ENCODE results near the gene PDE4D.

The PDE4D gene

GRCh38 chr5:59838067-59838466 lies 55.5 kb downstream of the PDE4D start:
- no peak for DNase-seq

- no peak for DNase-seq
Observed at GRCh38 chr5:59837071-59837470, 56.5 kb downstream of the PDE4D start.

GRCh38 chr5:59835800-59836199 lies 57.7 kb downstream of the PDE4D start:
- DNase-seq: no peak

GRCh38 chr5:59833448-59833847 lies 60.1 kb downstream of the PDE4D start:
- DNase-seq: no peak

GRCh38 chr5:59832577-59833301 lies 60.8 kb downstream of the PDE4D start:
- no peak for DNase-seq

GRCh38 chr5:59831326-59832010 lies 62.1 kb downstream of the PDE4D start:
- no peak for DNase-seq

- DNase-seq: no peak
Observed at GRCh38 chr5:59830536-59831200, 62.9 kb downstream of the PDE4D start.

GRCh38 chr5:59829922-59830321 lies 63.6 kb downstream of the PDE4D start:
- no peak for DNase-seq

- DNase-seq: no peak
Observed at GRCh38 chr5:59829386-59829785, 64.1 kb downstream of the PDE4D start.

GRCh38 chr5:59828623-59829022 lies 64.9 kb downstream of the PDE4D start:
- no peak for DNase-seq

- DNase-seq: no peak
Observed at GRCh38 chr5:59826996-59827395, 66.5 kb downstream of the PDE4D start.

- DNase-seq: no peak
Observed at GRCh38 chr5:59823420-59823819, 70.1 kb downstream of the PDE4D start.

- DNase-seq: no peak
Observed at GRCh38 chr5:59819806-59820205, 73.7 kb downstream of the PDE4D start.

GRCh38 chr5:59817536-59817935 lies 76.0 kb downstream of the PDE4D start:
- no peak for DNase-seq

- DNase-seq: no peak
Observed at GRCh38 chr5:59816654-59817300, 76.7 kb downstream of the PDE4D start.

GRCh38 chr5:59814537-59814872 lies 79.0 kb downstream of the PDE4D start:
- no peak for DNase-seq

- DNase-seq: no peak
Observed at GRCh38 chr5:59813761-59814536, 79.6 kb downstream of the PDE4D start.

- DNase-seq: peak; percentile 34
Observed at GRCh38 chr5:59810041-59810440, 83.5 kb downstream of the PDE4D start.

GRCh38 chr5:59807806-59808205 lies 85.7 kb downstream of the PDE4D start:
- no peak for DNase-seq

GRCh38 chr5:59800347-59800893 lies 93.1 kb downstream of the PDE4D start:
- DNase-seq: no peak

- DNase-seq: peak; percentile 34
Observed at GRCh38 chr5:59799668-59800346, 93.7 kb downstream of the PDE4D start.

Data from central memory CD4-positive, alpha-beta T cell (primary cell).